ENCODE results near the gene ABHD16A.

DNA sequence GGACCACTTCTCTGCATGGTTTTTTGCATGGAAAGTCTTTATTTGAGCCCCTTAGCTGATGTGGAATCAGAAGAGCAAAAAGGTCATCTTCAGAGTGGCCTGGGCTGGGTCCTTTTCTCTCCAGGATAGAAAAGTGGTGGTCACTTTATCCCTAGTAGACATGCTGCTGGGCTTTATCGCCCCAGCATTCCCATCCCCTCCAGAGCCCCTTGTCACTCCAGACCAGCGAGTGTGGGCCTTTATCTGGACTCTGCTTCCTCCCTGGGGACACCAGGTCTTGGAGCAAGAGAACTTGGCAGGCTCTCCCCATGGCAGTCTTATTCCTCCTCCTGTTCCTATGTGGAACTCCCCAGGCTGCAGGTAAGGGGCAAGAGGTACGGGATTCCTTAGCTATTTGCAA, 3.5 kb upstream of the ABHD16A start, which contains the start of gene LY6G6F:
- TF ChIP-seq POLR2A (IDR thresholded peaks at IDR 0.05; ENCODE audit: low read depth, low read length) = no peak
- no peak for TF ChIP-seq POLR2AphosphoS5 (IDR thresholded peaks at IDR 0.05; ENCODE audit: low read depth, low read length)
- TF ChIP-seq TAF1 (IDR thresholded peaks at IDR 0.05; ENCODE audit: borderline replicate concordance, low read depth, low read length) = no peak

All from GM12892 (cell line).